HepG2 (cell line): ENCODE measurements around the gene ZBTB7A. TPM values are rescaled to one million over a fixed set of nuclear protein-coding genes. Genes with fewer than 3 reads are reported as not detected.

Experiments
- BHLHE40 ChIP-seq: IDR thresholded peaks from 2 replicates; pipeline ENCODE4 v1.6.1; 2011; ENCODE audit warnings: low read length, improper control_type of control experiment
- E2F5 ChIP-seq: sonication (generic); formaldehyde crosslinking; conservative IDR thresholded peaks from 2 replicates; pipeline ENCODE4 v1.4.0; 2020; ENCODE audit warnings: missing genetic modification reagents
- HDAC6 ChIP-seq: fragments of 200-600 bp; sonication (generic); IDR thresholded peaks from 2 replicates; pipeline ENCODE4 v1.7.0; 2017; ENCODE audit warnings: mild to moderate bottlenecking, antibody characterized with exemption, low read length, low read depth
- HNRNPK ChIP-seq: fragments of 200-400 bp; formaldehyde crosslinking; IDR thresholded peaks from 2 replicates; pipeline ENCODE4 v1.6.1; 2018; ENCODE audit warnings: low read length, low read depth, moderate library complexity, mild to moderate bottlenecking; ENCODE audit not compliant: poor library complexity, severe bottlenecking
- KAT7 ChIP-seq: IDR thresholded peaks from 2 replicates; pipeline ENCODE4 v1.6.1; 2018; ENCODE audit warnings: borderline replicate concordance, missing compliant biosample characterization
- KDM5A ChIP-seq: fragments of 200-600 bp; sonication (generic); IDR thresholded peaks from 2 replicates; pipeline ENCODE4 v1.7.0; 2018; ENCODE audit warnings: antibody characterized with exemption, mild to moderate bottlenecking, low read length, borderline replicate concordance
- KLF15 ChIP-seq: sonication (generic); formaldehyde crosslinking; IDR thresholded peaks from 2 replicates; pipeline ENCODE4 v1.8.1; 2023; ENCODE audit warnings: borderline replicate concordance, mild to moderate bottlenecking, inconsistent platforms, missing genetic modification reagents, mixed read lengths
- KLF9 ChIP-seq: IDR thresholded peaks from 2 replicates; pipeline ENCODE4 v1.6.1; 2016; ENCODE audit warnings: low read depth
- MBD4 ChIP-seq: IDR thresholded peaks from 2 replicates; pipeline ENCODE4 v1.6.1; 2012; ENCODE audit warnings: low read length, inconsistent platforms, borderline replicate concordance
- MEF2D ChIP-seq: sonication (generic); formaldehyde crosslinking; IDR thresholded peaks from 2 replicates; pipeline ENCODE4 v1.5.1; 2020; ENCODE audit warnings: mild to moderate bottlenecking, missing genetic modification reagents
- MYC ChIP-seq: sonication (generic); formaldehyde crosslinking; IDR thresholded peaks from 2 replicates; pipeline ENCODE4 v1.9.0; 2021; ENCODE audit warnings: missing genetic modification reagents, borderline replicate concordance
- RARG ChIP-seq: sonication (generic); formaldehyde crosslinking; IDR thresholded peaks from 2 replicates; pipeline ENCODE4 v1.4.0; 2020; ENCODE audit warnings: low read depth, mild to moderate bottlenecking, missing genetic modification reagents
- RBFOX2 ChIP-seq: fragments of 200-400 bp; formaldehyde crosslinking; IDR thresholded peaks from 2 replicates; pipeline ENCODE4 v1.6.1; 2017; ENCODE audit warnings: low read depth, mild to moderate bottlenecking, low read length
- SIN3B ChIP-seq: fragments of 150-350 bp; IDR thresholded peaks from 2 replicates; pipeline ENCODE4 v1.6.1; 2014; ENCODE audit warnings: low read length
- SRSF1 ChIP-seq: fragments of 200-400 bp; formaldehyde crosslinking; optimal IDR thresholded peaks from 2 replicates; pipeline ENCODE3; 2017; ENCODE audit warnings: mild to moderate bottlenecking, low read depth, low read length, moderate library complexity
- ZBTB46 ChIP-seq: sonication (generic); formaldehyde crosslinking; IDR thresholded peaks from 2 replicates; pipeline ENCODE4 v1.4.0; 2020; ENCODE audit warnings: mild to moderate bottlenecking, missing genetic modification reagents, borderline replicate concordance
- ZFX ChIP-seq: sonication (generic); formaldehyde crosslinking; IDR thresholded peaks from 2 replicates; pipeline ENCODE4 v1.4.0; 2020; ENCODE audit warnings: mild to moderate bottlenecking, low read depth, missing genetic modification reagents, moderate library complexity
- ZNF263 ChIP-seq: sonication (generic); formaldehyde crosslinking; IDR thresholded peaks from 2 replicates; pipeline ENCODE4 v1.4.0; 2020; ENCODE audit warnings: missing genetic modification reagents
- ZNF333 ChIP-seq: sonication (generic); formaldehyde crosslinking; IDR thresholded peaks from 2 replicates; pipeline ENCODE4 v1.4.0; 2020; ENCODE audit warnings: mild to moderate bottlenecking, missing genetic modification reagents, borderline replicate concordance
- ZNF335 ChIP-seq: sonication (generic); formaldehyde crosslinking; IDR thresholded peaks from 2 replicates; pipeline ENCODE4 v1.4.0; 2020; ENCODE audit warnings: missing genetic modification reagents
- ZNF350 ChIP-seq: sonication (generic); formaldehyde crosslinking; IDR thresholded peaks from 2 replicates; pipeline ENCODE4 v1.4.0; 2020; ENCODE audit warnings: mild to moderate bottlenecking, low read depth, missing genetic modification reagents, borderline replicate concordance
- ZNF564 ChIP-seq: sonication (generic); formaldehyde crosslinking; IDR thresholded peaks from 2 replicates; pipeline ENCODE4 v1.8.1; 2023; ENCODE audit warnings: mild to moderate bottlenecking, missing genetic modification reagents
- ZNF660 ChIP-seq: sonication (generic); formaldehyde crosslinking; IDR thresholded peaks from 2 replicates; pipeline ENCODE4 v1.5.1; 2020; ENCODE audit warnings: mild to moderate bottlenecking, low read depth, missing genetic modification reagents, borderline replicate concordance
- ZNF672 ChIP-seq: sonication (generic); formaldehyde crosslinking; IDR thresholded peaks from 2 replicates; pipeline ENCODE4 v1.8.1; 2022; ENCODE audit warnings: missing genetic modification reagents
- ZNF710 ChIP-seq: sonication (generic); formaldehyde crosslinking; IDR thresholded peaks from 2 replicates; pipeline ENCODE4 v1.5.0; 2020; ENCODE audit warnings: mild to moderate bottlenecking, missing genetic modification reagents, borderline replicate concordance
- ZNF720 ChIP-seq: sonication (generic); formaldehyde crosslinking; IDR thresholded peaks from 2 replicates; pipeline ENCODE4 v1.4.0; 2020; ENCODE audit warnings: missing genetic modification reagents
- polyA plus RNA-seq, 8 experiments: library from polyadenylated mRNA; depleted of rRNA in 3 of 8; stranded (reverse) in 7 of 8; unstranded in 1 of 8; fragments of >200 nt; fragmentation: Illumina TruSeq in 4 of 8; extraction: Trizol in 4 of 8; gene quantifications; 2 replicates each; pipeline versions ENCODE4 v1.2.1 to v1.2.3, GENCODE V29; 2011 to 2016; ENCODE audit warnings: low read depth in 4 of 8, missing spikeins in 1 of 8, mixed read lengths in 1 of 8; ENCODE audit not compliant: insufficient read depth in 1 of 8
- total RNA-seq, 5 experiments: library from RNA; depleted of rRNA; stranded (reverse); fragments of >200 nt; fragmentation: Illumina TruSeq; extraction: Trizol; gene quantifications; 2 replicates each; pipeline ENCODE4 v1.2.3, GENCODE V29; 2016; ENCODE audit warnings: low read depth in 1 of 5

Gene ZBTB7A
- total and polyA plus RNA-seq, 2 of the 13 experiments (the other 11 are each of a cell fraction or from before 2014, with no cell fraction given) = 3.6 to 4.0 TPM

GRCh38 chr19:4064496-4065260 is 2.0 kb downstream of the ZBTB7A start (continued):
- TF ChIP-seq ZNF720 (CRISPR knock-in tag) (no peak), SIN3B (no peak), BHLHE40 (peak; percentile 52; the same call in 1 of the 2 replicates), SRSF1 (no peak), KAT7 (CRISPR knock-in tag) (no peak), HNRNPK (no peak), KLF9 (CRISPR knock-in tag) (no peak), ZNF710 (no peak), ZNF263 (CRISPR knock-in tag) (no peak), ZNF672 (CRISPR knock-in tag) (no peak), ZNF333 (CRISPR knock-in tag) (no peak), ZNF335 (CRISPR knock-in tag) (no peak), MBD4 (no peak), MEF2D (CRISPR knock-in tag) (no peak), KDM5A (no peak), E2F5 (0 out of 2 replicates have a peak, but pooled peaks have one; percentile 9), ZBTB46 (CRISPR knock-in tag) (no peak), MYC (CRISPR knock-in tag) (peak; percentile 82; the same call in 1 of the 2 replicates), ZNF350 (CRISPR knock-in tag) (no peak), ZNF660 (0 out of 2 replicates have a peak, but pooled peaks have one; percentile 42), ZFX (CRISPR knock-in tag) (peak; percentile 72), RARG (CRISPR knock-in tag) (no peak), ZNF564 (peak; percentile 49; the same call in 1 of the 2 replicates), HDAC6 (no peak), RBFOX2 (peak; percentile 88), KLF15 (CRISPR knock-in tag) (no peak)
